ENCODE results near the gene WNT8B. TPM values are rescaled to one million over a fixed set of nuclear protein-coding genes. Genes with fewer than 3 reads are reported as not detected.
A peak's percentile ranks its signal among the peaks of the same experiment; 100 is the strongest.

WNT8B gene
- total RNA-seq, 1 experiment from 2014 or later: 0.10 TPM

DNA sequence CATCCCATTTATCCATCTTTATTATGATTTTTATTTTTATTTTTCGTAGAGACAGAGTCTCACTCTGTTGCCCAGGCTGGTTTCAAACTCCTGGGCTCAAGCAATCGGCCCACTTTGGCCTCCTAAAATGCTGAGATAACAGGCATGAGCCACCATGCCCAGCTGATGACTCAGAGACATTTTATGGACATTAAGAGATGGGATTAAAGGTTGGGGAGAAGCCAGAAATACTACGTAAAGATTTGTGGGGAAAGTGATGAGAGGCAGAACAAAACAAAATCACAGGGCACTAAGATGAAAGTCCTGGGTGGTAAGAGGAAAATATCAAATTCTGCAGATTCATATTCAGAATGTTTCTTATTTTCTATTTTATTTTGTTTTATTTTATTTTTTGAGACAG is 7.6 kb downstream of the WNT8B start:
- H3K27me3 ChIP-seq (ENCODE audit: control insufficient read depth, insufficient read depth, low read length): peaks cover 9% of the 10 kb centered on the region
- no peak overlapping the region for H3K4me3 ChIP-seq (ENCODE audit: insufficient read depth, low read depth, low read length)
- no peaks in the 10 kb centered on the region for H3K36me3 ChIP-seq (replicated peaks; ENCODE audit: control insufficient read depth, insufficient read depth, low read length)
- no peak for DNase-seq

DNA sequence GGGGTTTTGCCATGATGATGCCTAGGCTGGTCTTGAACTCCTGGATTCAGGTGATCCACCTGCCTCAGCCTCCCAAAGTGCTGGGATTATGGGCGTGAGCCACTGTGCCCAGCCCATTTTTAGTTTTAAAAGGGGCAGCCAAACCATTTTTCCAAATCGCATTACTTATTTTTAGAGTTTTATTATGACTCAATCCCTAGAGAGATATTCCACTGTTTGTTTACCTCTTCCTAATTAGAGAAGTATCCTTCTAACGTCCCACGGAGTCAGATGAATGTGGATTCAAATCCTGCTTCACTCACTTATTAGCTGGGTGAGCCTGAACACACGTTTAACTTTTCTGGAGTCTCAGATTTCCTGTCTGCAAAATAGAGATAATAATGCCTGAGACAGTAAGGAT is 15.2 kb downstream of the WNT8B start:
- Histone ChIP-seq H3K36me3 (replicated peaks; ENCODE audit: control insufficient read depth, insufficient read depth, low read length) (no peaks in the 10 kb centered on the region), H3K4me3 (ENCODE audit: insufficient read depth, low read depth, low read length) (no peak overlapping the region), H3K27me3 (ENCODE audit: control insufficient read depth, insufficient read depth, low read length) (peaks cover 46% of the 10 kb centered on the region)
- DNase-seq: no peak

DNA sequence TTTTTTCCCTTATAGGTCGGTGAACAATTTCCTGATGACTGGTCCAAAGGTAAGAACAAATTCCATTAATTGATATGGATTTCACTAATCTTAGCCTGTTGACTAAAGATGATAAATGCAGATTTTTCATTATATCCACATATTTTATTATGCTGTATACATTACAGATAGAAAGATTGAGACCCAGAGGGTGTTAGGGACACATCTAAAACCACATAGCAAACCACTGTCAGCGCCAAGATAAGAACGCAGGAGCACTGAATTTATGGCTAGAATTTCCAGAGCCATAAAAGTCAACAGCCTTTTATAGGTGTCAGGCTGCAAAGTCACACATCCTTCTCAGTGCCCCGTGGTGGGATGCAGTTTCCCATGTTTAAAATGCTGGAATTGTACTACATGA is 16.2 kb downstream of the WNT8B start:
- Histone ChIP-seq H3K27me3 (ENCODE audit: control insufficient read depth, insufficient read depth, low read length) (peaks cover 55% of the 10 kb centered on the region), H3K4me3 (ENCODE audit: insufficient read depth, low read depth, low read length) (no peak overlapping the region), H3K36me3 (replicated peaks; ENCODE audit: control insufficient read depth, insufficient read depth, low read length) (no peaks in the 10 kb centered on the region)
- DNase-seq: no peak

DNA sequence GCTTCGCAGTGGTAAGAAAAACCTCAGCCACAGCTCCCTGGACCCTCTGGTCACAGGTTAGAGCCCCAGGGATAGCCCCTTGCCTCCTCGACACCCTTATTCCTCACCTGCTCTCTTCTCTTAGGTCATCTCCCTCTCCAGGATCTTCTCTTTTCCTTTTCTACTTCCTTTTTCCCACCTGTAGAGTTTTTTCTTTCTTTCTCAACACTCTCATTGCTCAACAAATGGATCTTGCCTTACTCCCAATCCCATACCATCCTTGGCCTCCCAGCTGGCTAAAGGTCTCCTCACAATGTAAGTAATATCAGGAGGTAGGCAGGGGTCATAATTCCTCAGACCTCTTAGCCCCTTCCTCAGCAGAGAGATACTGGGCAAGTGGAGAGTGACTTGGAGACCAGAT is 17.2 kb downstream of the WNT8B start:
- Histone ChIP-seq H3K4me3 (ENCODE audit: insufficient read depth, low read depth, low read length) (no peak overlapping the region), H3K36me3 (replicated peaks; ENCODE audit: control insufficient read depth, insufficient read depth, low read length) (no peaks in the 10 kb centered on the region), H3K27me3 (ENCODE audit: control insufficient read depth, insufficient read depth, low read length) (peaks cover 64% of the 10 kb centered on the region)
- DNase-seq: no peak

DNA sequence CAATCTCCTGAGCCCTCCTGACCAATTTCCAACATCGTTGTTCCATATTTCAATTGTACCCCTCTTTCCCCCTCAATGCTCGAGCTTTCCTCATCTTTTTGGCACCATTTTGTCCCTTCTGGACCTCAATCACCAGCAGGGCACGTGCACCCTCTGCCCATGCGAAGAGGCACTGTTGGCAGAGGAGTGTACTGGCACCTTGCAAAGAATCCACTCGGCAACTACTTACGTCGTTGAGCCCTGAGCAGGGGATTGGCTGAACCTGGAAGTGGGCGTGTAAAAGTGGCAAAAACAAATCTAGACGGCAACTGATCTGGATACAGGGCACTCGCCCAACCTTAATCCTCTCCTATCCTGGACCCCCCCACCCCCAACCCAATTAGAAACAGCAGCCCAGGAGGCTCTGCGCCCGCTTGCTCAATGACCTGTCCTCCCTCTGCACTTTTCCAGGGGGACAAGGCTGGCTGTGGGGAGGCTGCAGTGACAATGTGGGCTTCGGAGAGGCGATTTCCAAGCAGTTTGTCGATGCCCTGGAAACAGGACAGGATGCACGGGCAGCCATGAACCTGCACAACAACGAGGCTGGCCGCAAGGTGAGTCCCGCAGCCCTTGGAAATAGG is 18.8 kb downstream of the WNT8B start:
- Histone ChIP-seq H3K36me3 (replicated peaks; ENCODE audit: control insufficient read depth, insufficient read depth, low read length) (no peaks in the 10 kb centered on the region), H3K4me3 (ENCODE audit: insufficient read depth, low read depth, low read length) (peak overlapping the region; percentile 44), H3K27me3 (ENCODE audit: control insufficient read depth, insufficient read depth, low read length) (peaks cover 70% of the 10 kb centered on the region)
- DNase-seq: peak; percentile 85

DNA sequence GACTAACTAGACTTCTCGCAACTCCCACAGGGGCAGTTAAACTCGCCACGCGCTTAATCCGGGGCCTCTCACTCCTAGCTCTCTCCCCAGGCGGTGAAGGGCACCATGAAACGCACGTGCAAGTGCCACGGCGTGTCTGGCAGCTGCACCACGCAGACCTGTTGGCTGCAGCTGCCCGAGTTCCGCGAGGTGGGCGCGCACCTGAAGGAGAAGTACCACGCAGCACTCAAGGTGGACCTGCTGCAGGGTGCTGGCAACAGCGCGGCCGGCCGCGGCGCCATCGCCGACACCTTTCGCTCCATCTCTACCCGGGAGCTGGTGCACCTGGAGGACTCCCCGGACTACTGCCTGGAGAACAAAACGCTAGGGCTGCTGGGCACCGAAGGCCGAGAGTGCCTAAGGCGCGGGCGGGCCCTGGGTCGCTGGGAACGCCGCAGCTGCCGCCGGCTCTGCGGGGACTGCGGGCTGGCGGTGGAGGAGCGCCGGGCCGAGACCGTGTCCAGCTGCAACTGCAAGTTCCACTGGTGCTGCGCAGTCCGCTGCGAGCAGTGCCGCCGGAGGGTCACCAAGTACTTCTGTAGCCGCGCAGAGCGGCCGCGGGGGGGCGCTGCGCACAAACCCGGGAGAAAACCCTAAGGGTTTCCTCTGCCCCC is 19.5 kb downstream of the WNT8B start:
- peaks cover 78% of the 10 kb centered on the region for H3K27me3 ChIP-seq (ENCODE audit: control insufficient read depth, insufficient read depth, low read length)
- no peaks in the 10 kb centered on the region for H3K36me3 ChIP-seq (replicated peaks; ENCODE audit: control insufficient read depth, insufficient read depth, low read length)
- DNase-seq: peak; percentile 90
- peak overlapping the region; percentile 44 for H3K4me3 ChIP-seq (ENCODE audit: insufficient read depth, low read depth, low read length)

DNA sequence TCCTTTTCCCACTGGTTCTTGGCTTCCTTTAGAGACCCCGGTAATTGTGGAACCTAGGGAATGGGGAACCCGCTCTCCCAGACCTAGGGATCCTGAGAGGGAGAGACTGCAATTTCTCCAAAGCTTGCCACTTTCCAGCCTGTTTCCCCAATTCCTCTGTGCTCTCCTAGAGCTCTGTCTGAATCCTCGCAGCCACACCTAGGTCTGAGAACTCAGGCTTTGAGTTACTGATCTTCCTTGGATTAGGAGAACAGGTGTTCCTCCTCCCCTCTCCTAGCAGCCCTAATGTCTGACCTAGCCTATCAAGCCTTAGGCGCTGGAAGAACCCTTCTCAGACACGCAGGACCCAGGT is 20.0 kb downstream of the WNT8B start:
- peak; percentile 43 for DNase-seq
- no peak overlapping the region for H3K4me3 ChIP-seq (ENCODE audit: insufficient read depth, low read depth, low read length)

DNA sequence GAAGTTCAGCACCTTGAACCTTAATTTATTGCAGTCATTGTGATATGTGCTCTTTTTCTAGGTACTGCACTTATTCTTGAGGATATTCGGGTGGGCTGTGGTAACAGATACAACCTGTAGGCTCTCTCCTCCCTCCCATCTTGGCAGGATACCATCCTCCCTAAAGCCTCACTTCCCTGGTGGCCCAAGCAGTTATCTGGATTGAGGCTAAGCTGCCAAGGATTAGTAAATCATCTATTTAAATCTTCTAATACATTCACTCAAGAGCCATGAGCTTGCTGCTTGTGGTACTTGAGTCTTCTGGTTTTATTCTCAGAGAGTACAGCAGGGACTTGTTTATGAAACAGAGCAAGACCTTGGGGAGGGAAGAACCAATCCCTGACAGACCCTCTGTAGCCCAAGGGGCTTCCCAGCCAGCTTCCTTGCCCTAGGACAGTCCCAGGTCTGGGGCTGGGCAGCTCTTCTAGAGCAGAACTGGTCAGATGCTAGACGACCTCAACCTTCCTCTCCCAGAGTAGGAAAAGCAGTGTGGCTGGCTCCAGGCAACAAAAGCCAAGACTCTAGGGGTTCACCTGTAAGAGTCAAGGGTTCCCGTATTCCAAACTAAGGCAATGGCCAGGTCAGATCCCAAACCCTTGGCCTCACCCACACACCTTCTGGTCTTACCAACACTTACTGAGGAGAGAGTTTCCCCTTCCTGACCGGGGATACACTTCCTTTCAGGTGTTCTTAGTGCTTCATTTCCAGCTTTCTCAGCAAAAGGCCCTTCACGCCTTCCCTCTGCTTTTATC is 21.3 kb downstream of the WNT8B start:
- no peak overlapping the region for H3K4me3 ChIP-seq (ENCODE audit: insufficient read depth, low read depth, low read length)
- H3K27me3 ChIP-seq (ENCODE audit: control insufficient read depth, insufficient read depth, low read length): peaks cover 88% of the 10 kb centered on the region
- H3K36me3 ChIP-seq (replicated peaks; ENCODE audit: control insufficient read depth, insufficient read depth, low read length): no peaks in the 10 kb centered on the region
- DNase-seq: no peak

More for the DNA sequence above, 20.0 kb downstream of the WNT8B start:
- Histone ChIP-seq H3K27me3 (ENCODE audit: control insufficient read depth, insufficient read depth, low read length) (peaks cover 83% of the 10 kb centered on the region), H3K36me3 (replicated peaks; ENCODE audit: control insufficient read depth, insufficient read depth, low read length) (no peaks in the 10 kb centered on the region)

DNA sequence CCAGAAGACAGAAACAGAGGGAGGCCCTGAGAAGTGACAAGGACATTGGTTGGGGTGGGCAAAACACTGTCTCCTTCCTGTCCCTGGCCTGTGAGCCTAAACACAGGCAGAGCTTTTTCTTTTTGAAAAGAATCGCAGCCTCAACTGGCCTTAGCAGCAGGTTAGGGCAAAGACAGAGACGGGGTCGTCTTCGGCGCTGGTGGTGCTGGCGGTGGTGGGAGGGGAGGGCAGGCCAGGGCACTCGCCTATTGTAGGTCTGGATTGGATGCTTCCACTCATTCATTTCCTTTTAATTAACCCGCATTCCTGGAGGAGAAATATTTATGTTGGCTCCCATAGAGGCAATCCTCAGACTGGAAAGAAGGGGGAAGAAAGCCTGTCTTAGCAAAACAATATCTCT is 22.6 kb downstream of the WNT8B start:
- no peak overlapping the region for H3K4me3 ChIP-seq (ENCODE audit: insufficient read depth, low read depth, low read length)
- H3K36me3 ChIP-seq (replicated peaks; ENCODE audit: control insufficient read depth, insufficient read depth, low read length): no peaks in the 10 kb centered on the region
- peaks cover 88% of the 10 kb centered on the region for H3K27me3 ChIP-seq (ENCODE audit: control insufficient read depth, insufficient read depth, low read length)
- DNase-seq: peak; percentile 73

DNA sequence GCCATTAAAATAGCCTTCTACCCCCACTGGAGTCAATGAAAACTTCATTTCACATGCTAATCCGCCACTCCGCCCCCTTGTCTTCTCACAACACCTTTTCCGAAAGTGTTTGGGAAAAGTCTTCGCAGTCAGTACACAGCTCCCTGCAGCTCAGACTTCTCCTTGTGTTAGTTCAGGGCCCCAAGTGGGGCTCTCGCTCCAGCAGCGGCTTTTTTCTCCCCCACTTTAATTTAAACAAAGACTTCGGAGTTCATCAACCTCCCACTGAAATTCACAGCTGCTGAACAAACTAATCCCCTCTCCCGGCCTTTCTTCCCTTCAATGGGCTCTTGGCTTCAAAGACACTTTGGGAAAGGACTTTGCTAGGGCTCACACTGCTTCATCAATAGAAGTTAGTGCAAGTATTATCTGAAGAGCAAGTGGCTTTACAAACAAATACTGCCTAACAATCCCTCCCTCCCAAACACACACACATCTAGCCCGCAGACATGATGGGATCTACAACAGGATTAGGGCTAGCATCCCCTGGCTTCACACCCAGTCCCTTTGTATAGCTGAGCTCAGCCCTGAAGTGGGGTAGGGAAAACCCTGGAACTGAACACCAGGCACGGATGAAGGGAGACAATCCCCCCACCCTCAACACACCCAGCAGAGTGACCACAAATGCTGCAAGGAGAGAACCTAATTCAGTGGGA is 23.1 kb downstream of the WNT8B start:
- Histone ChIP-seq H3K27me3 (ENCODE audit: control insufficient read depth, insufficient read depth, low read length) (peaks cover 86% of the 10 kb centered on the region), H3K36me3 (replicated peaks; ENCODE audit: control insufficient read depth, insufficient read depth, low read length) (no peaks in the 10 kb centered on the region), H3K4me3 (ENCODE audit: insufficient read depth, low read depth, low read length) (no peak overlapping the region)
- peak; percentile 79 for DNase-seq

DNA sequence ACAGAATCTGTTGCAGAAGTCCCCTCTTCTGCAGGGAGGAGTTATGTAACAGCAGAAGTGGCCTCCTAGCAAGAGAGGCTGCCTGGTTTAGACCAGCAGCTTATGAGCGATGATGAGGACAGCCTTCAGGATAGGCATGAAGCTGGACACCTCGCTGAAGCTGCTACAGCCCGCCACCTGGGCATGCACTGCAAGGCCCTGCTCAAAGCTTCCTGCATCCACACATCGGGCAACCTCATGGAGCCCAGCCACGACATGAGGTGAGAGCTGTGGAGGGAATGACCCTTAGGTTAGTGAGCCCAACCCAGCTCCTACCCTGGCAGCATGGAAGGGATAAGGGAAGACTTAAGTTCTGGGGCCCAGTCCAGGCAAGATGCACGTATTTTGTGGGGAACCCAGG is 24.7 kb downstream of the WNT8B start:
- no peaks in the 10 kb centered on the region for H3K36me3 ChIP-seq (replicated peaks; ENCODE audit: control insufficient read depth, insufficient read depth, low read length)
- no peak overlapping the region for H3K4me3 ChIP-seq (ENCODE audit: insufficient read depth, low read depth, low read length)
- peaks cover 75% of the 10 kb centered on the region for H3K27me3 ChIP-seq (ENCODE audit: control insufficient read depth, insufficient read depth, low read length)
- no peak for DNase-seq

DNA sequence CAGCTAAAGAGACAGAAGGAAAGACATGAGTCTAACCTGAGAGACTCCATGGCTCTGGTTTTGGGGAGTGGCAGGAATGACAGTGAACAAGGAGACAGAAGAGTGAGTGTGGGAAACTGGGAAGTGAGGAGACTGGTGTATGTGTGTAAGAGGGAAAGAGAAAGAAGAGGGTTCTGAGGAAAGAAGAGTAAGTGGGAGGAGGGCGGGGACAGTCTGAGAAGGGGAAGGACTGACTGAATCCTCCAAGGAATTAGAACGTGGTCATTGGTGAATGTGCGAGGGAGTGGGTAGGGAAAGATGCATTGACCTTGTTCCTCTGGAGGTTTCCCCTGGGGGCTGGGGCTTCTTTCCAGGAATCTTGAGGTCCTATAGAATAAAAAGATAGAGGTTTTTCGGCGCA is 26.6 kb downstream of the WNT8B start:
- Histone ChIP-seq H3K36me3 (replicated peaks; ENCODE audit: control insufficient read depth, insufficient read depth, low read length) (no peaks in the 10 kb centered on the region), H3K27me3 (ENCODE audit: control insufficient read depth, insufficient read depth, low read length) (peaks cover 62% of the 10 kb centered on the region), H3K4me3 (ENCODE audit: insufficient read depth, low read depth, low read length) (no peak overlapping the region)
- no peak for DNase-seq

DNA sequence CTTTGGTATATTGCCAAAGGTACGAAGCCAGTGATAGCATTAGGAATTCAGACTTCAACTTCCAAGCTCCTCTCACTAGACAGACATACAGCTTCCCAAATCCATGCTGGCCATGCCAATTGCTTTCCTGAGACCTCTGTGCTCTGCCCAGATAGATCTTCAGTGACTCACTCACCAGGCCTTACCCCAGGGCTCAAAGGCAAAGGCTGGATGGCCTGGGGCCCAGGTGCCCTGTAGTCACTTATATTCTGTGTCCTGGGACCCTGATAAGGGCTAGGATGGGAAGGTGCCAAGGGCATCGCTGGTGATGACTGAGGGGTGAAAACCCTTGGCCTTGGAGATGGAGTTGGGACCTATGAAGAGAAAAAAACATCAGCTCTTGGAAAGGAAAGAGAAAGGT is 27.7 kb downstream of the WNT8B start:
- DNase-seq: no peak
- H3K4me3 ChIP-seq (ENCODE audit: insufficient read depth, low read depth, low read length): no peak overlapping the region
- H3K36me3 ChIP-seq (replicated peaks; ENCODE audit: control insufficient read depth, insufficient read depth, low read length): no peaks in the 10 kb centered on the region
- peaks cover 55% of the 10 kb centered on the region for H3K27me3 ChIP-seq (ENCODE audit: control insufficient read depth, insufficient read depth, low read length)

DNA sequence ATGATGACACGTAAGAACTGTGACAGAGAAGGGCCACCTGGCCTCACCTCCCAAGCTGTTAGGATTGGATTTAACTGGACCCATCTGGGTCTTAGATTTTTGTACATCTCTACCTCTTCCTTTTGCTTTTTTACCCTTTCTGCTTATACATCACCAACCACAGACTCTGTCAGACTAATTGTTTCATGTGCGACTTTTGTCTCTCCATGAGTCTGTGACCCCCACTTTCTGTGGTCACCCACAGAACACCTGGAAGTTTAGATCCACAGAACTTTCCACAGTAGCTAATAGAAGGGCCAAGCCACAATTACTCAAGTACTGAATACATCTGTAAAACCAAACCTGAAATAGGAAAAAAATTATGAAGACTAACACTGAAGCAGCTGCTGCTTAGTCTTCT is 33.8 kb downstream of the WNT8B start:
- Histone ChIP-seq H3K4me3 (ENCODE audit: insufficient read depth, low read depth, low read length) (no peak overlapping the region), H3K27me3 (ENCODE audit: control insufficient read depth, insufficient read depth, low read length) (peaks cover 29% of the 10 kb centered on the region; the same call in 1 of the 2 replicates), H3K36me3 (replicated peaks; ENCODE audit: control insufficient read depth, insufficient read depth, low read length) (no peaks in the 10 kb centered on the region)
- no peak for DNase-seq
